BJ (cell line): Measurements from ENCODE around the gene MEIOB. TPM values are rescaled to one million over a fixed set of nuclear protein-coding genes. Genes with fewer than 3 reads are reported as not detected.
"Not testable (repeated sequence)": the region's sequence is repeated elsewhere in the genome, so short reads cannot be mapped to it uniquely, and the experiment has no call there.

Experiments
- CTCF ChIA-PET: fragments of 350-600 bp; formaldehyde crosslinking; extraction: SDS; loops from one replicate; lab custom pipeline; 2021; ENCODE audit warnings: antibody characterized with exemption, inconsistent platforms; lab: Yijun Ruan, JAX
- POLR2A ChIA-PET: fragments of 300-600 bp; sonication (Branson Sonifier 250); formaldehyde crosslinking; extraction: SDS; loops from one replicate; lab custom pipeline; 2021; ENCODE audit warnings: antibody characterized with exemption; lab: Charles Lee
- DNase-seq: peaks from one replicate; pipeline ENCODE4 v3.0.0-alpha.2; 2011; ENCODE audit warnings: low read depth
- H3K27me3 ChIP-seq: 2 replicates; pipeline ENCODE4 v1.6.0; 2011; ENCODE audit warnings: low read length; ENCODE audit not compliant: control insufficient read depth, insufficient read depth
- H3K36me3 ChIP-seq: 2 replicates; pipeline ENCODE4 v1.5.1; 2011; ENCODE audit warnings: low read length; ENCODE audit not compliant: control insufficient read depth, insufficient read depth
- H3K4me3 ChIP-seq: 2 replicates; pipeline ENCODE4 v1.5.1; 2011; ENCODE audit warnings: low read depth, mild to moderate bottlenecking, control low read depth, low read length
- polyA plus RNA-seq: library from polyadenylated mRNA; depleted of rRNA; stranded (reverse); fragments of >200 nt; gene quantifications from 2 replicates; pipeline ENCODE4 v1.2.3, GENCODE V29; 2011
- TF ChIP-seq, protein P1 (sequence below): IDR thresholded peaks from 2 replicates; pipeline ENCODE4 v1.5.1; 2011; ENCODE audit warnings: low read depth, mild to moderate bottlenecking, control low read depth, inconsistent platforms, low read length, moderate library complexity; ENCODE audit not compliant: insufficient read depth

MEIOB gene
- polyA plus RNA-seq, 1 experiment, result 0.28 TPM

DNA sequence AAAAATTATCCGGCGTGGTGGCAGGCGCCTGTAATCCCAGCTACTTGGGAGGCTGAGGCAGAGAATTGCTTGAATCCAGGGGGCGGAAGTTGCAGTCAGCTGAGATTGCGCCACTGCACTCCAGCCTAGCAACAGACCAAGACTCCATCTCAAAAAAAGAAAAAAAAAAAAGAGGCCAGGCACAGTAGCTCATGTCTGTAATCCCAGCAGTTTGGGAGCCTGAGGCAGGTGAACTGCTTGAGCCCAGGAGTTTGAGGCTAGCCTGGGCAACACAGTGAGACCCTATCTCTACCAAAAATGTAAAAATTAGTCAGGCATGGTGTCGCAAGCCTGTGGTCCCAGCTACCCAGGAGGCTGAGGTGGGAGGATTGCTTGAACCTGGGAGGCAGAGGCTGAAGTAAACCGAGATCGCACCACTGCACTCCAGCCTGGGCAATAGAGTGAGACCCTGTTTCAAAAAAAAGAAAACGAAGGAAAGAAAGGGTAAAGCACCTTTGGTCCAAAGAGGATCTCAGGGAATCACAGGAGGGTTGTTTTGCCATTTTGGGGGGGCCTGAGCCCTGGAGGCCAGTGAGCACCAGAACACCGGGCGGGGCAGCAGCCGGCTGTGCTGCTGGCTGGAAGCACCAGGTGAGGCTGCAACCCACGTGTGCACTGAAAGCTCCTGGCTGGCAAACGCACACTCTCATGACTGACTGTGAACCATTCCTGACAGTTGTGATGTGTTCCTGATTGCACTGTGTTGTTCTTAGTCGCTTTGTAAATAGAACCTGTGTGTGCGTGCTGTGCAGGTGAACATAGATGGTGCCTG, 27.9 kb upstream of the MEIOB start:
- Histone ChIP-seq H3K36me3 (no peaks in the 10 kb centered on the region), H3K27me3 (peaks cover 4% of the 10 kb centered on the region; the same call in 1 of the 2 replicates), H3K4me3 (no peak overlapping the region)
- no peak for DNase-seq
- ChIA-PET CTCF (no interaction called here), POLR2A (no interaction called here)
- TF ChIP-seq, protein P1, sequence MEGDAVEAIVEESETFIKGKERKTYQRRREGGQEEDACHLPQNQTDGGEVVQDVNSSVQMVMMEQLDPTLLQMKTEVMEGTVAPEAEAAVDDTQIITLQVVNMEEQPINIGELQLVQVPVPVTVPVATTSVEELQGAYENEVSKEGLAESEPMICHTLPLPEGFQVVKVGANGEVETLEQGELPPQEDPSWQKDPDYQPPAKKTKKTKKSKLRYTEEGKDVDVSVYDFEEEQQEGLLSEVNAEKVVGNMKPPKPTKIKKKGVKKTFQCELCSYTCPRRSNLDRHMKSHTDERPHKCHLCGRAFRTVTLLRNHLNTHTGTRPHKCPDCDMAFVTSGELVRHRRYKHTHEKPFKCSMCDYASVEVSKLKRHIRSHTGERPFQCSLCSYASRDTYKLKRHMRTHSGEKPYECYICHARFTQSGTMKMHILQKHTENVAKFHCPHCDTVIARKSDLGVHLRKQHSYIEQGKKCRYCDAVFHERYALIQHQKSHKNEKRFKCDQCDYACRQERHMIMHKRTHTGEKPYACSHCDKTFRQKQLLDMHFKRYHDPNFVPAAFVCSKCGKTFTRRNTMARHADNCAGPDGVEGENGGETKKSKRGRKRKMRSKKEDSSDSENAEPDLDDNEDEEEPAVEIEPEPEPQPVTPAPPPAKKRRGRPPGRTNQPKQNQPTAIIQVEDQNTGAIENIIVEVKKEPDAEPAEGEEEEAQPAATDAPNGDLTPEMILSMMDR, result no peak

DNA sequence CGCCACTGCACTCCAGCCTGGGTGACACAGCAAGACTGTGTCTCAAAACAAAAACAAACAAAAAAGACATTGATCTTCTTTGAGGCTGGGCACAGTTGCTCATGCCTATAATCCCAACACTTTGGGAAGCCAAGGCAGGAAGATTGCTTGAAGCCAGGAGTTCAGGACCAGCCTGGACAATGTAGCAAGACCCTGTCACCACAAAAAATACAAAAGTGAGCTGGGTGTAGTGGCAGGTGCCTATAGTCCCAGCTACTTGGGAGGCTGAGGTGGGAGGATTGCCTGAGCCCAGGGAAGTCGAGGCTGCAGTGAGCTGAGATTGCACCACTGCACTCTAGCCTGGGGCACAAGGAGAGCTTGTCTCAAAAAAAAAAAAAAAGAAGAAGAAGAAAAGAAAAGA, 25.7 kb upstream of the MEIOB start:
- POLR2A ChIA-PET, H3K27me3 ChIP-seq, CTCF ChIA-PET, DNase-seq, H3K4me3 ChIP-seq, H3K36me3 ChIP-seq: not testable (repeated sequence)

DNA sequence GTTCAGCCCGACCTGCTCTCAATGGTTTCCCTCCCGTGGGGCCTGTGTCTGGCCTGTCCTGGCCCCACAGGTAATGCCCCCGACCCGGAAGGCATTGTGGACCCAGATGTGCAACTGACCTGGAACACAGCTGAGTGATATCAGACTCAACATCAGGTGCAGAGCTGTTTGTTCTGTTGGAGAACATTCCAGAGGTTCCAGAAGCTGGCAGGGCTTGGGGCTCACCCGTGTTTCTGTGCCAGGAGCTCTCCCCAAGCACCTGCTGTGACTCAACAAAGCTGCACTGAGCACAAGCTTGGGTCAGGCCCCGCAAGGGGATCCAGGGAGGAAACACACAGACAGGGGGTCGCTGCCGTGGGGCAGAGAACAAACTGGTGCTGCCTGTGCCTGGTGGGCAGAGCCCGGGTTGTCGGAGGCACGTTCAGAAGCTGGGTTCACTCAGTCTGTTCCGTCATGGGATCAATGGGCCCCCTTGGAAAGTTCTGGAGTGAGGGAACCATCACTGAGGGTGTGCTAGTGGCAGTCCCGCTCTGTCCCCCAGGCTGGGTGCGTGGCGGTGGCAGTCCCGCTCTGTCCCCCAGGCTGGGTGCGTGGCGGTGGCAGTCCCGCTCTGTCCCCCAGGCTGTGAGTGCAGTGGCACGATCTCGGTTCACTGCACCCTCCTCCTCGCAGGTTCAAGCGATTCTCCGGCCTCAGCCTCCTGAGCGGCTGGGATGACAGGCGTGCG, 24.1 kb upstream of the MEIOB start:
- Histone ChIP-seq H3K4me3 (no peak overlapping the region), H3K27me3 (peaks cover 6% of the 10 kb centered on the region; the same call in 1 of the 2 replicates), H3K36me3 (no peaks in the 10 kb centered on the region)
- no peak for DNase-seq
- POLR2A ChIA-PET, result no interaction called here
- TF ChIP-seq, protein P1, result no peak
- CTCF ChIA-PET, result no interaction called here

DNA sequence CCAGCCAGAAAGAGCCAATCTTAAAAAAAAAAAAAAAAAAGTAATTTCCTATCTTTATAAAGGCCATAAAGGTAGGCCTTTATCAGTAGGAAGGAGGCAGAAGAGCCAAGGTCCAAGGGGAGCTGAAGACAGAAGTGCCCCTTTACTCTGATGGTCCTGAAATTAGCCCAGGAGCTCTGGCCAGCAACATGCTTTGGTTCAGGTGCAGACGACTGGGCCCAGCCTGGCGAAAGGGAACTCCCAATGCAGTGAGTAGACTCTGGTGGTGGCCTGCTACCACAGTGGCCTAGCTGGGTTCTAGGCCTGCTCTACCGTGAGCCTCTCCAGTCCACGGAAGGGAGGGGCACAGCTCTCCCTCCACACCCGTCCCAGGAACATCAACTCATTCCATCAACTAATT, 23.1 kb upstream of the MEIOB start:
- DNase-seq, result no peak
- TF ChIP-seq, protein P1, result no peak
- CTCF ChIA-PET, result no interaction called here
- no peak overlapping the region for H3K4me3 ChIP-seq
- H3K36me3 ChIP-seq, result no peaks in the 10 kb centered on the region
- H3K27me3 ChIP-seq, result peaks cover 10% of the 10 kb centered on the region
- POLR2A ChIA-PET, result no interaction called here

DNA sequence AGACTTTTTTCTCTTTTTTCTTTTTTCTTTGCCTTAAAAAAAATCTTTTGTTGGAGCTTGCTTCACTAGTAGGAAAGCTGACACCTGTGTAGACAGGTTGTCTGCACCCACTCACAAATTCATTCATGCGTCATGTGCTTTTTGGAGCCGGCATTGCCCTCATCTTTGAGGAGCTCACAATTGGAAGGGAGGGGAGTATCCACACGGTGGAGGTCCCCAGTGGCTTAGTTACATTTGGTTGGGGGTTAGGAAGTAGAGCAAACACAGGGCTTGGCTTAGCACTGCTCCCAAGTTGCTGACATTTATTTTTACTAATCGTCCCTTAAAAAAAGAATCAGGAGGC, 18.7 kb upstream of the MEIOB start:
- Histone ChIP-seq H3K27me3 (peaks cover 10% of the 10 kb centered on the region), H3K4me3 (no peak overlapping the region), H3K36me3 (no peaks in the 10 kb centered on the region)
- POLR2A ChIA-PET, result no interaction called here
- TF ChIP-seq, protein P1, result no peak
- DNase-seq, result no peak
- CTCF ChIA-PET, result interaction anchor here (1.5 kb wide), 1 partner anchor 33 kb away, joined by 4 read pairs; no protein-coding TSS in a partner anchor
